ENCODE data around the gene COQ3.
A peak's percentile ranks its signal among the peaks of the same experiment; 100 is the strongest.

The COQ3 gene

DNA sequence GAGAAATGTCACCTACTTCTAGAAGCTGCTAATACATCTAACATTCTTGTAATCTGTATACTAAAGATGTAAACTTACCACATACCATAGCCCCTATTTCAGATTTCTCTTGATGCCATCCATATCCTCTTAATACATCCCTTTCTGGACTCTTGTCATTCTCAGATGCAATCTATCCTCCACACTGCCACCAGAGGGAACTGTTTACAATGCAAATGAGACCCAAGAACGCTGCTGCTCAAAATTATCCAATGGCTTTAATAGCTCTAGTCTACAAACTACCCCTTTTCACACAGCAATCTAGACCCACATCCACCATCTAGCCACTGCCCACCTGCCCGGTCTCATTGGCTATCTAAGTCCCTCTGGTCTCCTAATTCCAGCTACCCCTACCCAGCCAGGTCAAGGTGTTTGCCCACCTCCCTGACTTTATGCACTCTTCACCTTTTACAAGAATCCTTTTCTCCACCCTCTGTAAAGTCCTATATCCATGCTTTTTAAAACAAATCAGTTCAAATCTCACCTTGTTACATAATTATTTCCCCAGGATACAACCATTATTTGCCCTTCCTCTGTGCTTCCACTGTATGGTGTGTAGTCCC, 59.4 kb downstream of the COQ3 start:
- no peak for DNase-seq (ENCODE audit: low read depth in 3 of 3, low spot score in 1 of 3)

DNA sequence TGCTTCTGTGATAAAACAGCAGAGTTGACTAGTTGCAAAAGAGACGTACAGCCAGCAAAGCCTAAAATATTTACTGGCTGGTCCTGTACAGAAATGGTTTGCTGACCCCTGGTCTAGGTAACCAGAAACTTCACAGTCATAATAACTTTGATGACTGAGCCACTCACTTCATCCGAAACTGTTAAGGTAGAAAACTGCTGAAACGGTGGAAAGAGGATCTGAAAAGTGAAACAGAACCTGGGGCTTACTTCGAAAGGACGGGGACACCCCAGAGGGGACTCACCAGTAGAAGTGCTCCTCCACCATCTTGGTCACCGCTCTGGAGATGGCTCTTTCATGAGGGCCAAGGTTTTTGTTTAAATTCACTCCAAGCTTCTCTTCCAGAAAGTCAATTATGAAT, 60.9 kb downstream of the COQ3 start:
- DNase-seq (ENCODE audit: low read depth in 3 of 3, low spot score in 1 of 3), result no peak

DNA sequence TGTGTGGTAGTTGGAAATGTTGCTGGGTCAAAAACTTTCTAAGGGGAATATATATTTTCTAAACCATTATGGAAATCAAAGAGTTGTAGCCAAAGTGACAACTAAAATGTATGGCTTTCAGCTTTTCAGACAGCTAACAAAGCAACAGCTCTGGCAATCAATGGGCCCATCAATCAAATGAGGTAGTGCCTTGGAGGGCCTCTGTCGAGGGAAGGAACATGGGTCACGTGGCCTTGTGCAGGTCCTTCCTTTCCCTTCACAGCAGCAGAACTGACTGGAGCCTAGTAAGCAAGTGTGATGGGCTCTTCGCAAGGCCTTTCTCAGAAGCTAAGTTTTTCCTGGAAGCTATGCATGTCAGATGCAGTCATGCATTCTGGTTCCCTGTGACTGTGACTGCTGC, 62.5 kb downstream of the COQ3 start:
- no peak for DNase-seq (ENCODE audit: low read depth in 3 of 3, low spot score in 1 of 3)

DNA sequence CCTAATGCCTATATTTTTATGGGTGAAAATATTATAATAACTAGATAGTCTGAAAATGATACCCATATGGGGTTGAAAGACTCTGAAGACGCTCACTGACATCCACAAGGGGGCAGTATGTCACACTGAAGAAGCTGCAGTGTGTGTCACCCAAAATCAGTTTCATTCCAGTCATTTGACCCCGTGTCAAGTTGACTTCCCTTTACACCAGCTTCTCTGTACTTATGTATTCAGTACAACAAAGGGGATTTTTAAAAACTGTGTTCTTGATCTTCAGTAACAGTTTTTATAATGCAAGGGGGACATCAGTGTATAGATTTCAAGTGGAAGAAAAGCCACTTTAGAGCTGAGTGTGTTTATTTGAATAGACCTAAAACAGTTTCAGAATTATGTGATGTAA, 63.8 kb downstream of the COQ3 start:
- peak in 2 of 3 donors; percentile 1 to 6 for DNase-seq (ENCODE audit: low read depth in 3 of 3, low spot score in 1 of 3)

DNA sequence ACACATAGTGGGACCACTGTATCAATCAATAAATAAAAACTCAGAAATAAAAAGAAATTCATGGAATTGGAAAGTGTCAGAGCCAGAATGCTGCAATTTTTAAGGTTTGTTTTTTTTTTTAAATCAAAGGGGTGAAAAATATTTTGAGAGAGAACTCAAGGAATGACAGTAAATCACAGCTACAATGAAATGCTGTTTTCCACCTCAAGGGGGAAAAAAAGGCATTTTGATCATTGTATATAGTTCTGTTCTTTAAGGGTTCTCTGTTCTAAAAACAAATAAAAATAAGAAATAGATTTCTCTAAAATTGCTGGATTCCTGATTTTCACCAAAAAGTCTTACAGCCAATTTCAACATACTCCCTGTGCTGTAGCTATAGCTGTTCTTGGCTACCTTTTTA, 69.0 kb downstream of the COQ3 start:
- DNase-seq (ENCODE audit: low read depth in 3 of 3, low spot score in 1 of 3), result no peak
